Neural progenitor cell (in vitro differentiated cells): ENCODE measurements around the gene CACNA1B.

Source experiments
- EZH2 ChIP-seq: fragments of 200-600 bp; sonication (generic); IDR thresholded peaks from 2 replicates; pipeline ENCODE4 v1.6.1; 2017; ENCODE audit warnings: antibody characterized with exemption, mild to moderate bottlenecking, moderate library complexity
- TF ChIP-seq, protein P1 (sequence below): fragments of 200-600 bp; sonication (generic); IDR thresholded peaks from 2 replicates; pipeline ENCODE4 v1.5.1; 2017; ENCODE audit warnings: antibody characterized with exemption, mild to moderate bottlenecking

DNA sequence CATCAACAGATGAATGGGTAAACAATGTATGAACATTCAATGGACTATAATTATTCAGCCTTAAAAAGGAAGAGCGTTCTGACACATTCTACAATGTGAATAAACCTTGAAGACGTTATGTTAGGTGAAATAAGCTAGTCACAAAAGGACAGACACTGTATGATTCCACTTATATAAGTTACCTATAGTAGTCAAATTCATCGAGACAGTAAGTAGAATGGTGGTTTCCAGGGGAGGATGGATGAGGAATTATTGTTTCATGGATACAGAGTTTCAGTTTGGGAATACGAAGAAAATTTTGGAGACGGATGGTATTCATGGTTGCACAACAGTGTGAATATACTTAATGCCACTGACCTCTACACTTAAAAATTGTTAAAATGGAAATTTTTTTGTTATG lies 216.4 kb downstream of the CACNA1B start:
- TF ChIP-seq, protein P1, sequence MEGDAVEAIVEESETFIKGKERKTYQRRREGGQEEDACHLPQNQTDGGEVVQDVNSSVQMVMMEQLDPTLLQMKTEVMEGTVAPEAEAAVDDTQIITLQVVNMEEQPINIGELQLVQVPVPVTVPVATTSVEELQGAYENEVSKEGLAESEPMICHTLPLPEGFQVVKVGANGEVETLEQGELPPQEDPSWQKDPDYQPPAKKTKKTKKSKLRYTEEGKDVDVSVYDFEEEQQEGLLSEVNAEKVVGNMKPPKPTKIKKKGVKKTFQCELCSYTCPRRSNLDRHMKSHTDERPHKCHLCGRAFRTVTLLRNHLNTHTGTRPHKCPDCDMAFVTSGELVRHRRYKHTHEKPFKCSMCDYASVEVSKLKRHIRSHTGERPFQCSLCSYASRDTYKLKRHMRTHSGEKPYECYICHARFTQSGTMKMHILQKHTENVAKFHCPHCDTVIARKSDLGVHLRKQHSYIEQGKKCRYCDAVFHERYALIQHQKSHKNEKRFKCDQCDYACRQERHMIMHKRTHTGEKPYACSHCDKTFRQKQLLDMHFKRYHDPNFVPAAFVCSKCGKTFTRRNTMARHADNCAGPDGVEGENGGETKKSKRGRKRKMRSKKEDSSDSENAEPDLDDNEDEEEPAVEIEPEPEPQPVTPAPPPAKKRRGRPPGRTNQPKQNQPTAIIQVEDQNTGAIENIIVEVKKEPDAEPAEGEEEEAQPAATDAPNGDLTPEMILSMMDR = no peak
- TF ChIP-seq EZH2 = no peak
